IMR-90 (cell line): ENCODE data around the gene BIRC5. TPM values are rescaled to one million over a fixed set of nuclear protein-coding genes. Genes with fewer than 3 reads are reported as not detected.
A peak's percentile ranks its signal among the peaks of the same experiment; 100 is the strongest.

ENCODE experiments used
- ATAC-seq: fragments of 200-7000 bp; cut with Tn5 transposase; 2 replicates; pipeline ENCODE4 v1.9.1; 2020; ENCODE audit warnings: low read depth, mild to moderate bottlenecking, moderate library complexity
- BruUV-seq: library from RNA; stranded (reverse); fragments of 400-500 nt; replicated peaks from 2 replicates; lab custom pipeline; 2021; lab: Mats Ljungman, UMichigan
- CTCF ChIA-PET: fragments of 300-600 bp; formaldehyde crosslinking; extraction: SDS; loops from one replicate; lab custom pipeline; 2021; ENCODE audit warnings: antibody characterized with exemption; lab: Yijun Ruan, JAX
- POLR2A ChIA-PET: fragments of 300-600 bp; sonication (Branson Sonifier 250); formaldehyde crosslinking; loops from one replicate; lab custom pipeline; 2022; ENCODE audit warnings: antibody characterized with exemption; ENCODE audit not compliant: unreplicated experiment; lab: Charles Lee
- DNase-seq: peaks from one replicate; pipeline ENCODE4 v3.0.0; 2013
- H2AFZ ChIP-seq: replicated peaks from 2 replicates; pipeline ENCODE3; 2013; ENCODE audit warnings: low read length, mild to moderate bottlenecking; ENCODE audit not compliant: poor library complexity
- H2AK5ac ChIP-seq: 2 replicates; pipeline ENCODE4 v1.6.1; 2013; ENCODE audit warnings: low read depth, low read length, inconsistent platforms
- H2AK9ac ChIP-seq: replicated peaks from 2 replicates; pipeline ENCODE3; 2013; ENCODE audit warnings: mild to moderate bottlenecking, low read depth, low read length, moderate library complexity; ENCODE audit not compliant: poor library complexity
- H2BK120ac ChIP-seq: 2 replicates; pipeline ENCODE4 v1.6.1; 2013; ENCODE audit warnings: low read depth, low read length, inconsistent platforms
- H2BK15ac ChIP-seq: 3 replicates; pipeline ENCODE4 v1.6.1; 2013; ENCODE audit warnings: low read depth, low read length, inconsistent platforms
- H2BK20ac ChIP-seq: 2 replicates; pipeline ENCODE4 v1.6.1; 2013; ENCODE audit warnings: low read depth, mild to moderate bottlenecking, inconsistent platforms, low read length, moderate library complexity
- H2BK5ac ChIP-seq: 2 replicates; pipeline ENCODE4 v1.6.1; 2013; ENCODE audit warnings: mild to moderate bottlenecking, low read depth, low read length, inconsistent platforms; ENCODE audit not compliant: poor library complexity, severe bottlenecking
- H3K14ac ChIP-seq: replicated peaks from 2 replicates; pipeline ENCODE4 v1.6.1; 2013; ENCODE audit warnings: low read depth, low read length, inconsistent platforms
- H3K18ac ChIP-seq: 2 replicates; pipeline ENCODE4 v1.6.1; 2013; ENCODE audit warnings: low read depth, low read length, control low read depth
- H3K23ac ChIP-seq: 2 replicates; pipeline ENCODE4 v1.6.1; 2013; ENCODE audit warnings: low read depth, low read length, inconsistent platforms
- H3K27ac ChIP-seq: 2 replicates; pipeline ENCODE4 v1.5.1; 2013; ENCODE audit warnings: mild to moderate bottlenecking, control low read depth, low read length; ENCODE audit not compliant: insufficient read depth
- H3K27me3 ChIP-seq: 2 replicates; pipeline ENCODE4 v1.6.1; 2013; ENCODE audit warnings: low read length; ENCODE audit not compliant: control insufficient read depth, insufficient read depth
- H3K36me3 ChIP-seq: 2 replicates; pipeline ENCODE4 v1.6.1; 2013; ENCODE audit warnings: low read length, mixed read lengths; ENCODE audit not compliant: control insufficient read depth, insufficient read depth
- H3K4ac ChIP-seq: 2 replicates; pipeline ENCODE4 v1.6.1; 2013; ENCODE audit warnings: low read depth, low read length, inconsistent platforms
- H3K4me1 ChIP-seq: 2 replicates; pipeline ENCODE4 v1.6.1; 2013; ENCODE audit warnings: low read length, mixed read lengths; ENCODE audit not compliant: control insufficient read depth, insufficient read depth
- H3K4me2 ChIP-seq: 2 replicates; pipeline ENCODE4 v1.6.1; 2013; ENCODE audit warnings: low read depth, mild to moderate bottlenecking, control low read depth, low read length, moderate library complexity
- H3K4me3 ChIP-seq: 2 replicates; pipeline ENCODE4 v1.5.1; 2013; ENCODE audit warnings: low read depth, mild to moderate bottlenecking, control low read depth, low read length, moderate library complexity; ENCODE audit not compliant: insufficient read depth
- H3K56ac ChIP-seq: 2 replicates; pipeline ENCODE4 v1.6.1; 2013; ENCODE audit warnings: low read length, inconsistent platforms; ENCODE audit not compliant: insufficient read depth; ENCODE audit errors: extremely low read depth
- H3K79me1 ChIP-seq, 2 experiments: 2 replicates each; pipeline ENCODE4 v1.6.1; 2013; ENCODE audit warnings: low read length in 2 of 2, inconsistent platforms in 1 of 2, low read depth in 1 of 2
- H3K9ac ChIP-seq: 2 replicates; pipeline ENCODE4 v1.6.1; 2013; ENCODE audit warnings: low read depth, low read length, control low read depth
- H3K9me1 ChIP-seq: 2 replicates; pipeline ENCODE4 v1.6.1; 2013; ENCODE audit warnings: low read length, inconsistent platforms; ENCODE audit not compliant: insufficient read depth
- H3K9me3 ChIP-seq: 2 replicates; pipeline ENCODE4 v1.6.1; 2013; ENCODE audit warnings: low read length; ENCODE audit not compliant: control insufficient read depth, insufficient read depth
- H4K20me1 ChIP-seq: 2 replicates; pipeline ENCODE4 v1.6.1; 2013; ENCODE audit warnings: low read length, inconsistent platforms; ENCODE audit not compliant: insufficient read depth
- H4K5ac ChIP-seq: 2 replicates; pipeline ENCODE4 v1.6.1; 2013; ENCODE audit warnings: mild to moderate bottlenecking, low read depth, low read length, control low read depth
- H4K8ac ChIP-seq, 2 experiments: 2 replicates each; pipeline ENCODE4 v1.6.1; 2013; ENCODE audit warnings: low read depth in 2 of 2, low read length in 2 of 2, control low read depth in 1 of 2, inconsistent platforms in 1 of 2
- H4K91ac ChIP-seq: 2 replicates; pipeline ENCODE4 v1.6.1; 2013; ENCODE audit warnings: low read depth, low read length, inconsistent platforms; ENCODE audit not compliant: insufficient read depth
- BHLHE40 ChIP-seq: fragments of 150-350 bp; IDR thresholded peaks from 2 replicates; pipeline ENCODE4 v1.6.1; 2016; ENCODE audit warnings: mild to moderate bottlenecking, low read depth, low read length
- CEBPB ChIP-seq: IDR thresholded peaks from 2 replicates; pipeline ENCODE4 v1.6.1; 2012; ENCODE audit warnings: low read depth, low read length, improper control_type of control experiment
- CHD1 ChIP-seq: IDR thresholded peaks from 2 replicates; pipeline ENCODE4 v1.6.1; 2012; ENCODE audit warnings: low read depth, low read length, improper control_type of control experiment
- FOS ChIP-seq: fragments of 150-350 bp; IDR thresholded peaks from 2 replicates; pipeline ENCODE4 v1.6.1; 2016; ENCODE audit warnings: low read depth, low read length
- NFE2L2 ChIP-seq: fragments of 150-350 bp; IDR thresholded peaks from 2 replicates; pipeline ENCODE4 v1.6.1; 2016; ENCODE audit warnings: low read depth, mild to moderate bottlenecking, low read length
- RAD21 ChIP-seq: IDR thresholded peaks from 2 replicates; pipeline ENCODE4 v1.6.1; 2012; ENCODE audit warnings: low read length, improper control_type of control experiment
- RCOR1 ChIP-seq: IDR thresholded peaks from 2 replicates; pipeline ENCODE4 v1.6.1; 2012; ENCODE audit warnings: mild to moderate bottlenecking, low read length, improper control_type of control experiment; ENCODE audit not compliant: insufficient replicate concordance
- WGBS, 2 experiments: methylation state at CpG; one replicate each; pipeline versions ENCODE4 v1.1.5 to v1.1.7; 2013; ENCODE audit warnings: missing lambda C conversion rate in 2 of 2; ENCODE audit not compliant: insufficient read length in 1 of 2; ENCODE audit errors: extremely low coverage in 2 of 2; 5-methylcytosine and 5-hydroxymethylcytosine counted together
- dilution Hi-C: fragments of 300-500 bp; cut with HindIII; formaldehyde crosslinking; loops from one replicate; pipeline ENCODE4 v1.14.3; 2018; ENCODE audit warnings: low sequenced_read_pairs; ENCODE audit not compliant: unreplicated experiment
- in situ Hi-C: fragments of 300-500 bp; cut with MboI; formaldehyde crosslinking; loops from 3 replicates; pipeline ENCODE4 v1.14.3; 2019; ENCODE audit warnings: low sequenced_read_pairs, inconsistent platforms, mixed read lengths
- intact Hi-C: fragments of 100-400 bp; cut with micrococcal nuclease; formaldehyde crosslinking; loops from 2 replicates; pipeline ENCODE4 v1.10.0; 2022
- polyA plus RNA-seq, 3 experiments: library from polyadenylated mRNA; depleted of rRNA; stranded (reverse); fragments of >200 nt; gene quantifications; 2 replicates each; pipeline ENCODE4 v1.2.3, GENCODE V29; 2012; ENCODE audit warnings: low replicate concordance in 1 of 3
- total RNA-seq: library from RNA; depleted of rRNA; stranded (reverse); fragments of >200 nt; gene quantifications from 2 replicates; pipeline ENCODE4 v1.2.3, GENCODE V29; 2012
- TF ChIP-seq, protein P1 (sequence below): fragments of 150-350 bp; IDR thresholded peaks from 2 replicates; pipeline ENCODE4 v1.6.1; 2017; ENCODE audit warnings: mild to moderate bottlenecking, antibody characterized with exemption, low read length, low read depth
- TF ChIP-seq, protein P2 (sequence below): fragments of 150-350 bp; IDR thresholded peaks from 2 replicates; pipeline ENCODE4 v1.6.1; 2016; ENCODE audit warnings: low read depth, mild to moderate bottlenecking, low read length, moderate library complexity, borderline replicate concordance
- TF ChIP-seq, protein P3 (sequence below): conservative IDR thresholded peaks from 2 replicates; pipeline ENCODE4 v1.5.1; 2012; ENCODE audit warnings: mild to moderate bottlenecking, low read depth, low read length, improper control_type of control experiment

The BIRC5 gene
- total and polyA plus RNA-seq, 2 of the 4 experiments (the other 2 are of a cell fraction) = 16.6 to 52.7 TPM

DNA sequence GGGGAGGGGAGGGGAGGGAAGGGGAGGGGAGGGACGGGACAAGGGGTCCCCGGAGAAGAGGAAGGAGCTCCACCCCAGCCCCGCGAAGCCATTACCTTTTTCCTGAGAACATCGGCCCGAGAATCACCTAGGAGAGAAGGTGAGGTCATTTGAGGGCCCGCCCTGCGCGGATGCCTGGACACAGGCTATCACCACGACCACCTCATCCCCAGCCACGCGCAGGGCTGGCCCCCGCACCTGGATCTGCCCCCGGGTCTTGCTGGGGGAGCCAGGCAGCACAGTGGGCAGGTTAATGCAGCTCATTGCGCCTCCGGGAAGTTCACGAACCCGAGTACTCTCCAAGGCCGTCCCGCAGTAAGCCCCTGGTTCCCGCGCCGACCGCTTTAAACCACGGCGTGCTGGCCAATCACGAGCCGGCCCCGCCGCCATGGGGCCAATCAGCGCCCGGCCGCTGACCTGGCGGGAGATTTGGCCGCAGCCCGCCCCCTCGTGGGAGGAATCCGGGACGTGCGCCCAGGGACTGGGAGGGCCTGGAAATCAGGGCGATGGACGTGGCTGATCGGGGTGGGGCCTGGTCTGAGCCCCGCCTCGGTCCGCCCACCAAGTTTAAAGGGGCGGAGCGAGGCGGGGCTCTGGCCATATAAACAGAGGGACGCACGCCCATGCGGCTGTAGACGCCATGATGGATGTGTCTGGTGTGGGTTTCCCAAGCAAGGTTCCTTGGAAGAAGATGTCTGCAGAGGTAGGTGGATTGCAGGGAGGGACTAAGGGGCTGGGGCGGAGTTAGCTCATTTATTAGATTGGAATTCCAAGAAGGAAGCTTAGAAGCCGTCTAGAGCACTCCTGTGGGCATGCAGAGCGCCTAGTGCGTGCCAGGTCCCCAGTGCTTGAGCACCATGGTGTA lies 27.1 kb upstream of the BIRC5 start, which contains the start of the genes AFMID and TK1 (continued):
- TF ChIP-seq, protein P1, sequence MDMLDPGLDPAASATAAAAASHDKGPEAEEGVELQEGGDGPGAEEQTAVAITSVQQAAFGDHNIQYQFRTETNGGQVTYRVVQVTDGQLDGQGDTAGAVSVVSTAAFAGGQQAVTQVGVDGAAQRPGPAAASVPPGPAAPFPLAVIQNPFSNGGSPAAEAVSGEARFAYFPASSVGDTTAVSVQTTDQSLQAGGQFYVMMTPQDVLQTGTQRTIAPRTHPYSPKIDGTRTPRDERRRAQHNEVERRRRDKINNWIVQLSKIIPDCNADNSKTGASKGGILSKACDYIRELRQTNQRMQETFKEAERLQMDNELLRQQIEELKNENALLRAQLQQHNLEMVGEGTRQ = peak; percentile 67
- no peak for TF ChIP-seq CHD1

DNA sequence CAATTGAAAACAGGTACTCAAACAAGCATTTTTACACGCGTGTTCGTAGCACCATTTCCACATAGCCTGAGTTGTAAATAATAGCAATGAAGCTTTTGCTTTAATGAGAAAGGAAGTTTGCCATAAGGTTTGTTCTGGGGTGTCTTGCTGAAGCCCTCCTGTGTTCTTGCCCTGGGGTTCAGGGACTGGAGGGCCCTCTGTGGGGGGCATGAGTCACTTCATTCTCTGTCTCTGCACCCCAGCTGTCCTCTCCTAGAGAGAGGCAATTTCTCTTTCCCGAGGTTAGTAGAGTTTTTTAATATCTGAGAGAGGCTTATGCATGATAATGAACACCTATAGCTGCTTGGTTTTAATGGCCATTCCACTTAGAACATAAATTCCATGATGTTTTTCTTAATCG lies 17.3 kb upstream of the BIRC5 start:
- no peak overlapping the region for H4K91ac ChIP-seq
- no peak overlapping the region for H3K14ac ChIP-seq
- H2BK15ac ChIP-seq = no peak overlapping the region
- H3K23ac ChIP-seq = no peak overlapping the region
- no peak overlapping the region for H2BK120ac ChIP-seq
- POLR2A ChIA-PET = no interaction called here
- no CpG with 5 or more reads among the region's 5 CpGs for WGBS, 2 experiments
- peaks cover 7% of the 10 kb centered on the region for H3K36me3 ChIP-seq
- no peak overlapping the region for H2BK5ac ChIP-seq
- H3K79me1 ChIP-seq = peaks cover 0 to 3% of the 10 kb centered on the region in 2 experiments; a peak in 1 of 4 replicates
- H2BK20ac ChIP-seq = no peak overlapping the region
- H3K4me2 ChIP-seq = no peak overlapping the region
- H3K27me3 ChIP-seq = no peaks in the 10 kb centered on the region
- H3K4ac ChIP-seq = no peak overlapping the region
- no TSS peak for BruUV-seq
- CTCF ChIA-PET = no interaction called here
- in situ Hi-C loops = no loop called here
- H3K9me3 ChIP-seq = no peaks in the 10 kb centered on the region
- H3K27ac ChIP-seq = no peak overlapping the region
- no peak overlapping the region for H2AK9ac ChIP-seq
- dilution Hi-C loops = no loop called here
- H4K8ac ChIP-seq = no peak overlapping the region
- H2AK5ac ChIP-seq = no peak overlapping the region
- H3K9me1 ChIP-seq = peaks cover 7% of the 10 kb centered on the region
- no peak for DNase-seq
- H3K4me1 ChIP-seq = no peaks in the 10 kb centered on the region
- intact Hi-C loops = no loop called here
- no peak overlapping the region for H3K18ac ChIP-seq
- H4K20me1 ChIP-seq = no peaks in the 10 kb centered on the region
- no peak overlapping the region for H2AFZ ChIP-seq
- no peak overlapping the region for H3K9ac ChIP-seq
- no peak for ATAC-seq
- H3K4me3 ChIP-seq = no peak overlapping the region
- H4K5ac ChIP-seq = no peak overlapping the region
- H3K56ac ChIP-seq = no peak overlapping the region
- no peak for TF ChIP-seq RCOR1
- no peak for TF ChIP-seq NFE2L2
- TF ChIP-seq, protein P2, sequence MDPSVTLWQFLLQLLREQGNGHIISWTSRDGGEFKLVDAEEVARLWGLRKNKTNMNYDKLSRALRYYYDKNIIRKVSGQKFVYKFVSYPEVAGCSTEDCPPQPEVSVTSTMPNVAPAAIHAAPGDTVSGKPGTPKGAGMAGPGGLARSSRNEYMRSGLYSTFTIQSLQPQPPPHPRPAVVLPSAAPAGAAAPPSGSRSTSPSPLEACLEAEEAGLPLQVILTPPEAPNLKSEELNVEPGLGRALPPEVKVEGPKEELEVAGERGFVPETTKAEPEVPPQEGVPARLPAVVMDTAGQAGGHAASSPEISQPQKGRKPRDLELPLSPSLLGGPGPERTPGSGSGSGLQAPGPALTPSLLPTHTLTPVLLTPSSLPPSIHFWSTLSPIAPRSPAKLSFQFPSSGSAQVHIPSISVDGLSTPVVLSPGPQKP = no peak
- TF ChIP-seq, protein P3, sequence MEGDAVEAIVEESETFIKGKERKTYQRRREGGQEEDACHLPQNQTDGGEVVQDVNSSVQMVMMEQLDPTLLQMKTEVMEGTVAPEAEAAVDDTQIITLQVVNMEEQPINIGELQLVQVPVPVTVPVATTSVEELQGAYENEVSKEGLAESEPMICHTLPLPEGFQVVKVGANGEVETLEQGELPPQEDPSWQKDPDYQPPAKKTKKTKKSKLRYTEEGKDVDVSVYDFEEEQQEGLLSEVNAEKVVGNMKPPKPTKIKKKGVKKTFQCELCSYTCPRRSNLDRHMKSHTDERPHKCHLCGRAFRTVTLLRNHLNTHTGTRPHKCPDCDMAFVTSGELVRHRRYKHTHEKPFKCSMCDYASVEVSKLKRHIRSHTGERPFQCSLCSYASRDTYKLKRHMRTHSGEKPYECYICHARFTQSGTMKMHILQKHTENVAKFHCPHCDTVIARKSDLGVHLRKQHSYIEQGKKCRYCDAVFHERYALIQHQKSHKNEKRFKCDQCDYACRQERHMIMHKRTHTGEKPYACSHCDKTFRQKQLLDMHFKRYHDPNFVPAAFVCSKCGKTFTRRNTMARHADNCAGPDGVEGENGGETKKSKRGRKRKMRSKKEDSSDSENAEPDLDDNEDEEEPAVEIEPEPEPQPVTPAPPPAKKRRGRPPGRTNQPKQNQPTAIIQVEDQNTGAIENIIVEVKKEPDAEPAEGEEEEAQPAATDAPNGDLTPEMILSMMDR = no peak
- TF ChIP-seq CEBPB = no peak
- no peak for TF ChIP-seq RAD21
- no peak for TF ChIP-seq CHD1
- TF ChIP-seq, protein P1 = no peak
- TF ChIP-seq BHLHE40 = no peak
- TF ChIP-seq FOS = no peak
